ENCODE data around the gene MMD.
"Not testable (repeated sequence)": the region's sequence is repeated elsewhere in the genome, so short reads cannot be mapped to it uniquely, and the experiment has no call there.

MMD gene

GRCh38 chr17:55402374-55402773 is 19.3 kb downstream of the MMD start:
- DNase-seq (ENCODE audit: low read depth, low spot score), result no peak
- no peak overlapping the region for H3K27ac ChIP-seq

GRCh38 chr17:55398689-55399088 is 22.9 kb downstream of the MMD start:
- H3K27ac ChIP-seq, result no peak overlapping the region
- no peak for DNase-seq (ENCODE audit: low read depth, low spot score)

- no peak for DNase-seq (ENCODE audit: low read depth, low spot score)
- no peak overlapping the region for H3K27ac ChIP-seq
These were observed 25.7 kb downstream of the MMD start for GRCh38 chr17:55395803-55396505.

- no peak for DNase-seq (ENCODE audit: low read depth, low spot score)
- H3K27ac ChIP-seq, result no peak overlapping the region
These were observed 27.1 kb downstream of the MMD start for GRCh38 chr17:55394357-55395021.

GRCh38 chr17:55391764-55392467 is 29.7 kb downstream of the MMD start:
- H3K27ac ChIP-seq, result no peak overlapping the region
- no peak for DNase-seq (ENCODE audit: low read depth, low spot score)

- no peak overlapping the region for H3K27ac ChIP-seq
- DNase-seq (ENCODE audit: low read depth, low spot score), result no peak
These were observed 30.3 kb downstream of the MMD start for GRCh38 chr17:55391244-55391757.

- no peak for DNase-seq (ENCODE audit: low read depth, low spot score)
- no peak overlapping the region for H3K27ac ChIP-seq
These were observed 31.2 kb downstream of the MMD start for GRCh38 chr17:55390364-55390977.

- DNase-seq (ENCODE audit: low read depth, low spot score); H3K27ac ChIP-seq: not testable (repeated sequence)
These were observed 31.9 kb downstream of the MMD start for GRCh38 chr17:55389715-55390114.

GRCh38 chr17:55388842-55389241 is 32.8 kb downstream of the MMD start:
- no peak overlapping the region for H3K27ac ChIP-seq
- no peak for DNase-seq (ENCODE audit: low read depth, low spot score)

GRCh38 chr17:55386796-55387332 is 34.8 kb downstream of the MMD start:
- H3K27ac ChIP-seq, result no peak overlapping the region
- no peak for DNase-seq (ENCODE audit: low read depth, low spot score)

- H3K27ac ChIP-seq, result no peak overlapping the region
- no peak for DNase-seq (ENCODE audit: low read depth, low spot score)
These were observed 36.9 kb downstream of the MMD start for GRCh38 chr17:55384643-55385232.

- DNase-seq (ENCODE audit: low read depth, low spot score), result no peak
- H3K27ac ChIP-seq, result no peak overlapping the region
These were observed 37.6 kb downstream of the MMD start for GRCh38 chr17:55383771-55384642.

- no peak for DNase-seq (ENCODE audit: low read depth, low spot score)
- H3K27ac ChIP-seq, result no peak overlapping the region
These were observed 40.4 kb downstream of the MMD start for GRCh38 chr17:55381017-55381770.

- no peak overlapping the region for H3K27ac ChIP-seq
- DNase-seq (ENCODE audit: low read depth, low spot score), result no peak
These were observed 43.9 kb downstream of the MMD start for GRCh38 chr17:55377671-55378275.

GRCh38 chr17:55368706-55369105 is 52.9 kb downstream of the MMD start:
- H3K27ac ChIP-seq, result no peak overlapping the region
- DNase-seq (ENCODE audit: low read depth, low spot score), result no peak

- no peak for DNase-seq (ENCODE audit: low read depth, low spot score)
- H3K27ac ChIP-seq, result no peak overlapping the region
These were observed 55.6 kb downstream of the MMD start for GRCh38 chr17:55366020-55366481.

- H3K27ac ChIP-seq, result no peak overlapping the region
- DNase-seq (ENCODE audit: low read depth, low spot score), result no peak
These were observed 58.6 kb downstream of the MMD start for GRCh38 chr17:55363033-55363432.

GRCh38 chr17:55360971-55361370 is 60.7 kb downstream of the MMD start:
- no peak overlapping the region for H3K27ac ChIP-seq
- DNase-seq (ENCODE audit: low read depth, low spot score), result no peak
